Thyroid gland (tissue), 4 donors: ENCODE data around the gene RECQL. TPM values are rescaled to one million over a fixed set of nuclear protein-coding genes. Genes with fewer than 3 reads are reported as not detected.

ENCODE experiments used
- DNase-seq, 2 donors: peaks; one replicate each; pipeline ENCODE4 v3.0.0-alpha.2; 2019
- H3K27ac ChIP-seq, 3 donors: fragments of 200-600 bp; sonication (generic); 1 replicate in 2 of 3; 2 replicates in 1 of 3; pipeline ENCODE4 v1.5.1; 2016 to 2019; ENCODE audit warnings: mild to moderate bottlenecking in 1 of 3, moderate library complexity in 1 of 3
- H3K27me3 ChIP-seq: fragments of 200-600 bp; sonication (generic); one replicate; pipeline ENCODE4 v1.5.1; 2019
- H3K36me3 ChIP-seq, 2 donors: fragments of 200-600 bp; sonication (generic); one replicate each; pipeline ENCODE4 v1.5.1; 2016 to 2019
- H3K4me1 ChIP-seq, 2 donors: fragments of 200-600 bp; sonication (generic); one replicate each; pipeline ENCODE4 v1.5.1; 2017 to 2019
- H3K4me3 ChIP-seq, 3 donors: fragments of 200-600 bp; sonication (generic); replicated peaks in 1 of 3; 1 replicate in 2 of 3; 2 replicates in 1 of 3; pipeline ENCODE4 v1.5.1; 2016; ENCODE audit warnings: mild to moderate bottlenecking in 1 of 3
- H3K9me3 ChIP-seq: fragments of 200-600 bp; sonication (generic); one replicate; pipeline ENCODE4 v1.5.1; 2017
- POLR2A ChIP-seq, 2 donors: fragments of 450-650 bp; IDR thresholded peaks; one replicate each; pipeline ENCODE4 v1.6.1; 2017; ENCODE audit warnings: antibody characterized with exemption in 2 of 2, mild to moderate bottlenecking in 2 of 2, moderate library complexity in 1 of 2
- WGBS, 2 donors: methylation state at CpG; one replicate each; pipeline ENCODE4 v1.1.5; 2017; 5-methylcytosine and 5-hydroxymethylcytosine counted together
- intact Hi-C: fragments of 100-400 bp; cut with DNase I; formaldehyde crosslinking; loops from one replicate; pipeline ENCODE4 v1.15.1; 2023
- total RNA-seq, 4 donors: library from RNA; depleted of rRNA; stranded (reverse); fragments of >200 nt; gene quantifications; one replicate each; pipeline ENCODE4 v1.2.3, GENCODE V29; 2016
- TF ChIP-seq, protein P1 (sequence below), 6 experiments: fragments of 200-600 bp in 3 of 6; fragments of 450-650 bp in 3 of 6; sonication (generic) in 3 of 6; IDR thresholded peaks; one replicate each; pipeline ENCODE4 v1.5.1; 2016 to 2019; ENCODE audit warnings: antibody characterized with exemption in 6 of 6, mild to moderate bottlenecking in 2 of 6, inconsistent platforms in 1 of 6, moderate library complexity in 1 of 6

RECQL gene
- total RNA-seq, 4 donors from 2014 or later, result 26.8 to 71.2 (median 46.4) TPM

DNA sequence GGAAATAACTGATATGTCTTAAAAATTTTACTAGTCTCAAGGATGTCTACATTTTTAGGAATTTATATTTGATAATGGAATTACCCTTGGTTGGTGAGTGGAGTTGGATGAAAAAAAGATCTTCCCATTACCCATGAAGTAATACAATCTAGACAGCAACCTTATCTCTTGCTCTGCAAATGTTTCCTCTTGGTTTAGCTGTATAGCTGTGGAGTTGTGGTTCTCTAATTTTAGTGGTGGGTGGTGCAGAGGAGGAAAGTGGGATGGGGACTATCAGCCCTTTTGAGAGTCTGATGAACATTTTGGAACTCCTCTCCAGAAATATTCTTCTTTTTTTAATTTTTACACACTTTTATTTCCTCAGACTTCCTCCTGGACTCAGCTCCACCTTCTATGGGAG, 41.7 kb upstream of the RECQL start:
- Histone ChIP-seq H3K9me3 (no peaks in the 10 kb centered on the region), H3K36me3 (no peaks in the 10 kb centered on the region), H3K27me3 (no peaks in the 10 kb centered on the region), H3K4me1 (no peaks in the 10 kb centered on the region), H3K4me3 (no peak overlapping the region), H3K27ac (no peak overlapping the region)
- intact Hi-C loops, result no loop called here
- no peak for DNase-seq
- TF ChIP-seq, protein P1, sequence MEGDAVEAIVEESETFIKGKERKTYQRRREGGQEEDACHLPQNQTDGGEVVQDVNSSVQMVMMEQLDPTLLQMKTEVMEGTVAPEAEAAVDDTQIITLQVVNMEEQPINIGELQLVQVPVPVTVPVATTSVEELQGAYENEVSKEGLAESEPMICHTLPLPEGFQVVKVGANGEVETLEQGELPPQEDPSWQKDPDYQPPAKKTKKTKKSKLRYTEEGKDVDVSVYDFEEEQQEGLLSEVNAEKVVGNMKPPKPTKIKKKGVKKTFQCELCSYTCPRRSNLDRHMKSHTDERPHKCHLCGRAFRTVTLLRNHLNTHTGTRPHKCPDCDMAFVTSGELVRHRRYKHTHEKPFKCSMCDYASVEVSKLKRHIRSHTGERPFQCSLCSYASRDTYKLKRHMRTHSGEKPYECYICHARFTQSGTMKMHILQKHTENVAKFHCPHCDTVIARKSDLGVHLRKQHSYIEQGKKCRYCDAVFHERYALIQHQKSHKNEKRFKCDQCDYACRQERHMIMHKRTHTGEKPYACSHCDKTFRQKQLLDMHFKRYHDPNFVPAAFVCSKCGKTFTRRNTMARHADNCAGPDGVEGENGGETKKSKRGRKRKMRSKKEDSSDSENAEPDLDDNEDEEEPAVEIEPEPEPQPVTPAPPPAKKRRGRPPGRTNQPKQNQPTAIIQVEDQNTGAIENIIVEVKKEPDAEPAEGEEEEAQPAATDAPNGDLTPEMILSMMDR (IDR thresholded peaks at IDR 0.05), result no peak
- no peak for TF ChIP-seq POLR2A (IDR thresholded peaks at IDR 0.05)

DNA sequence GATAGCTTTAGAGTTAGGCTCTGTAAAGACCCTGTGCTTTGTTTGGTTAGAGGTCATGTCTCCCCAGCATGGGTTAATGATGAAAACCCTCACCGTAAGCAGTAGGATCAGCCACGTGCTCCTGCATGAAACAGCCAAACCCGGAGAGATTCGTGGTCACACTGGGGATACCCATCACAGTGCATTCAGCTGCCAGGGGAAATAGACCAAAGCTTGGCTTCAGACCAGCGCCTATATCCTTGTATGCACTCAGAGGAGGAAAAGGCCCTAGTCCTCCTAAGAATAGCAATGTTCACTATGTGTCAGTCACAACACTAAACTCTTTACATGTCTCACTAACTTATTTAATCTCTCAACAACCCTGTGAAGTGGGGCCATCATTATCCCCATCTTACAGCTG, 41.0 kb upstream of the RECQL start:
- no peak for DNase-seq
- no peaks in the 10 kb centered on the region for H3K4me1 ChIP-seq
- H3K27ac ChIP-seq, result no peak overlapping the region
- WGBS, 2 donors, result 63 to 70% methylated on average over 5 of the region's 5 CpGs
- no peak overlapping the region for H3K4me3 ChIP-seq
- intact Hi-C loops, result no loop called here
- H3K27me3 ChIP-seq, result no peaks in the 10 kb centered on the region
- TF ChIP-seq, protein P1 (IDR thresholded peaks at IDR 0.05), result no peak
- H3K9me3 ChIP-seq, result no peaks in the 10 kb centered on the region
- no peaks in the 10 kb centered on the region for H3K36me3 ChIP-seq

DNA sequence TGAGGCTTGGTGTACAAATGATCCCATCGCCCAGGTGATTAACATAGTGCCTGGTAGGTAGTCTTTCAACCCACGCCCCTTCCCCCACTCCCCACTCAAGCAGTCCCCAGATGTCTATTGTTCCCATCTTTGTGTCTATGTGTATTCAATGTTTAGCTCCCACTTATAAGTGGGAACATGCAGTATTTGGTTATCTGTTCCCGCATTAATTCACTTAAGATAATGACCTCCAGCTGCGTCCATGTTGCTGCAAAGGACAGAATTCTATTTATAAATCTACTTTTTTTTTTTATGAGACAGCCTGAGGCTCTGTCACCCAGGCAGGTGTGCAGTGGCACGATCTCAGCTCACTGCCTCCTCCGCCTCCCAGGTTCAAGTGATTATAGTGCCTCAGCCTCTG, 40.3 kb upstream of the RECQL start:
- whole genome bisulfite sequencing, 2 donors, result 96% methylated on average over 6 of the region's 6 CpGs

DNA sequence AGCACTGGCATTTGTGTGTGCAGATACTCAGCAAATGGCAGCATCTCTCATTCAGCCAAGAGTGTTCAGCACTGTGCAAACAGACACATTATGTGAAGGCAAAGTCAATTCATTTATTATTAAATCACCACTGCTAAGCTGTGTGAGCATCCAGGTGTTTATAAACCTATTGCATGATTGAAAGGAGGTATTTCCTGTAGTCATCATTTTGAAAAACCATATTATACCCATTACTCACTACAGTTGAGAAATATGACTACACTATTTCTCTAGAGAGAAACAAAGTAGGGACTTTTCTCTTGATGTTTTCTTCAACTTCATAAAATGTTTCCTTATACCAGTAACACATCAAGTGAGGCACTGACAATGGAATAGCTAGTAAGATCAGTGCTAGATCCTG, 38.4 kb upstream of the RECQL start:
- Histone ChIP-seq H3K27ac (peak overlapping the region in 1 of 3 donors; percentile 53), H3K27me3 (no peaks in the 10 kb centered on the region), H3K4me1 (no peaks in the 10 kb centered on the region), H3K9me3 (no peaks in the 10 kb centered on the region), H3K36me3 (no peaks in the 10 kb centered on the region), H3K4me3 (no peak overlapping the region)
- intact Hi-C loops, result no loop called here
- no peak for DNase-seq
- TF ChIP-seq, protein P1 (IDR thresholded peaks at IDR 0.05), result no peak
- TF ChIP-seq POLR2A (IDR thresholded peaks at IDR 0.05), result no peak

More for the DNA sequence above, 40.3 kb upstream of the RECQL start:
- no peak overlapping the region for H3K27ac ChIP-seq
- H3K27me3 ChIP-seq, result no peaks in the 10 kb centered on the region
- H3K36me3 ChIP-seq, result no peaks in the 10 kb centered on the region
- no peaks in the 10 kb centered on the region for H3K9me3 ChIP-seq
- no peak for DNase-seq
- no peaks in the 10 kb centered on the region for H3K4me1 ChIP-seq
- no peak overlapping the region for H3K4me3 ChIP-seq
- TF ChIP-seq, protein P1 (IDR thresholded peaks at IDR 0.05), result no peak
- TF ChIP-seq POLR2A (IDR thresholded peaks at IDR 0.05), result no peak
- intact Hi-C loops, result no loop called here

DNA sequence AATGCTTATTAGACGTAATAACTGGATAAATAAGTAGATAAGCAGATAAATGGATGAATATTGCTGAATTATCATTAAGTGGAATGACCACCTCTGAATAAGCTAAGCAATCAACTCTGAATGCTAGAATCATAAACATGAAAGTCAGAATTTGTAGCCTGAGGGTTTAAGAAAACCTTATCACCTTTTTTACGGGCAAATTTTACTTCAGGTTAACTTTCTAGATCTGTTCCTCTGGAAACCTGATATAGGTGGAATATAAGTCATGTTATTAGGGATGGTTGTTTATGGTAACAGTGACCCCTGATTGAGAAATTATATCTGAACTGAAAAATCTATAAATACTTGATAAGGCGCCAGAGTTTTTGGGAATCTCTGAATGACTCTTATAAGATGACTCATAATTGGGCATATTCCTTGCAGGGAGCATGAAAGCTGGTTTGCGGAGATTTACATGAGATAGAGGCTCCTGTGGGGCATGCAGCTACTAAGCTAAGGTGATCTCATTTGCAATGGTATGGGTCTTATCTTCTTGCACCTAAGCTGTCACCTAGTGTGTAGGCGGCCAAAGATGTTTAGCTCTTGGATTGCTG, 36.7 kb upstream of the RECQL start:
- Histone ChIP-seq H3K36me3 (no peaks in the 10 kb centered on the region), H3K4me3 (no peak overlapping the region), H3K9me3 (no peaks in the 10 kb centered on the region), H3K27me3 (no peaks in the 10 kb centered on the region), H3K4me1 (no peaks in the 10 kb centered on the region), H3K27ac (no peak overlapping the region)
- DNase-seq, result no peak
- intact Hi-C loops, result no loop called here
- TF ChIP-seq, protein P1 (IDR thresholded peaks at IDR 0.05), result no peak
- TF ChIP-seq POLR2A (IDR thresholded peaks at IDR 0.05), result no peak
- WGBS, 2 donors, result 92 to 94% methylated on average over 5 of the region's 5 CpGs
